ENCODE measurements around the gene TTC9C.

GRCh38 chr11:62716816-62717215 is 11.5 kb upstream of the TTC9C start:
- TF ChIP-seq REST (IDR thresholded peaks at IDR 0.05; ENCODE audit: low read depth) = no peak
- TF ChIP-seq POLR2A (IDR thresholded peaks at IDR 0.05; ENCODE audit: borderline replicate concordance, extremely low read depth, insufficient read depth, insufficient read length) = no peak
- no peak for TF ChIP-seq FOSL1 (IDR thresholded peaks at IDR 0.05; ENCODE audit: low read depth)
- no peak for TF ChIP-seq MAX (IDR thresholded peaks at IDR 0.05)
- no peak for TF ChIP-seq CTCF (IDR thresholded peaks at IDR 0.05 in 2 of 3, conservative IDR thresholded peaks at IDR 0.05 in 1 of 3; ENCODE audit: borderline replicate concordance in 1 of 3, insufficient read depth in 1 of 3, low read depth in 2 of 3, low read length in 2 of 3)
- TF ChIP-seq ZNF274 (IDR thresholded peaks at IDR 0.05; ENCODE audit: low read depth, low read length) = no peak
- no peak for TF ChIP-seq EZH2 (IDR thresholded peaks at IDR 0.05)
- no peak for TF ChIP-seq POLR2AphosphoS5 (IDR thresholded peaks at IDR 0.05; ENCODE audit: low read depth, low read length)
- TF ChIP-seq SP1 (IDR thresholded peaks at IDR 0.05; ENCODE audit: low read depth) = no peak
- no peak for TF ChIP-seq RAD21 (IDR thresholded peaks at IDR 0.05; ENCODE audit: low read depth)
- no peak for TF ChIP-seq EGR1 (IDR thresholded peaks at IDR 0.05; ENCODE audit: low read depth)

Measured in HCT116 (cell line).